ENCODE data around the gene LSM10.

The LSM10 gene

GRCh38 chr1:36382231-36382630 is 15.5 kb downstream of the LSM10 start:
- DNase-seq, result no peak

- DNase-seq, result no peak
Observed at GRCh38 chr1:36381405-36381804, 16.3 kb downstream of the LSM10 start.

GRCh38 chr1:36380782-36381181 is 16.9 kb downstream of the LSM10 start:
- DNase-seq, result no peak

GRCh38 chr1:36380143-36380619 is 17.5 kb downstream of the LSM10 start:
- no peak for DNase-seq

- no peak for DNase-seq
Observed at GRCh38 chr1:36377791-36378492, 19.8 kb downstream of the LSM10 start.

- DNase-seq, result no peak
Observed at GRCh38 chr1:36372617-36373016, 25.1 kb downstream of the LSM10 start.

GRCh38 chr1:36369061-36369861 is 28.4 kb downstream of the LSM10 start:
- DNase-seq, result peak; percentile 82

- no peak for DNase-seq
Observed at GRCh38 chr1:36367798-36368197, 29.9 kb downstream of the LSM10 start.

- no peak for DNase-seq
Observed at GRCh38 chr1:36367066-36367465, 30.6 kb downstream of the LSM10 start.

GRCh38 chr1:36366091-36366661 is 31.5 kb downstream of the LSM10 start:
- DNase-seq, result no peak

GRCh38 chr1:36365381-36365780 is 32.3 kb downstream of the LSM10 start:
- no peak for DNase-seq

GRCh38 chr1:36359911-36360550 is 37.7 kb downstream of the LSM10 start:
- DNase-seq, result no peak

GRCh38 chr1:36359383-36359782 is 38.3 kb downstream of the LSM10 start:
- DNase-seq, result no peak

- DNase-seq, result no peak
Observed at GRCh38 chr1:36358514-36359084, 39.1 kb downstream of the LSM10 start.

GRCh38 chr1:36355811-36356210 is 41.9 kb downstream of the LSM10 start:
- no peak for DNase-seq

- DNase-seq, result no peak
Observed at GRCh38 chr1:36354486-36354885, 43.2 kb downstream of the LSM10 start.

GRCh38 chr1:36352910-36353878 is 44.5 kb downstream of the LSM10 start:
- DNase-seq, result no peak

- no peak for DNase-seq
Observed at GRCh38 chr1:36352125-36352909, 45.4 kb downstream of the LSM10 start.

GRCh38 chr1:36351227-36351977 is 46.3 kb downstream of the LSM10 start:
- DNase-seq, result no peak

- DNase-seq, result no peak
Observed at GRCh38 chr1:36350659-36351226, 47.0 kb downstream of the LSM10 start.
